ENCODE measurements around the gene TNP2.

TNP2 gene

GRCh38 chr16:11306997-11307638, 38.0 kb upstream of the TNP2 start:
- no peak overlapping the region for H3K4me3 ChIP-seq (ENCODE audit: low read depth, low read length)
- no peak for DNase-seq (ENCODE audit: low read depth)
- TF ChIP-seq CTCF (IDR thresholded peaks at IDR 0.05; ENCODE audit: control insufficient read depth, extremely low read depth, insufficient read depth) = no peak

GRCh38 chr16:11306381-11306780, 37.3 kb upstream of the TNP2 start:
- TF ChIP-seq CTCF (IDR thresholded peaks at IDR 0.05; ENCODE audit: control insufficient read depth, extremely low read depth, insufficient read depth) = no peak
- no peak for DNase-seq (ENCODE audit: low read depth)
- H3K4me3 ChIP-seq (ENCODE audit: low read depth, low read length) = no peak overlapping the region

DNA sequence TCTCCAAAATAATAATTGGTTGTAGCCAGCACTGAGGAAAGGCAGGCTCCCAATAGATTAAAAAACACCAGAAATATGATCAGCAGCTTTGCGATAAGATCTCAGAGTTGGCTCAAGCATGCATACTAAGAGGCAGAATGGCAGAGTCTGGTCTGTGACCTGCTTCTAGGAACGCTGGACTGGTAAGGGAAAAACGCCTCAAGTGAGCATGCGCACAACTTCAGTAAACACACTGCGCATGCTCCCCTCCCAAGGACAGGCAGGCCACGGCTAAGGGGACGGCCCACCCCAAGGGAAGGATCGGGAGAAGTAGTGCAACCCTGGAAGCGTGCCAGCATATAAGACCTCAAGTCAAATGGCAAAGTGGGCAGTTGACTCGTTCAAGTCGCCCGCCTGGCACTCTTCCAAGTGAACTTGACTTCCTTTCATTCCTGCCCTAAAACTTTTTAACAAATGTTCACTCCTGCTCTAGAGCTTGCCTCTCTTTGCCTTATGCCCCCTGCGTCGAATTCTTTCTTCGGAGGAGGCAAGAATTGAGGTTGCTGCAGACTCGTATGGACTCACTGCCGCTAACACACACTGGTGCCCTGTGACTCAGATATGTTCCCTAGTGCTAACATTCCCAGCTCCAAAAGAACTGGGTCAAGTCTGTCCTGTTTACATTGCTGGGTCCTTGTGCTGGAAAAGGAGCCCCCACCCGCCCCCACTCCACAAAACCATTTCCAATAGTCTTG, 34.4 kb upstream of the TNP2 start:
- H3K4me3 ChIP-seq (ENCODE audit: low read depth, low read length) = no peak overlapping the region
- peak; percentile 19 for DNase-seq (ENCODE audit: low read depth)
- no peak for TF ChIP-seq CTCF (IDR thresholded peaks at IDR 0.05; ENCODE audit: control insufficient read depth, extremely low read depth, insufficient read depth)

DNA sequence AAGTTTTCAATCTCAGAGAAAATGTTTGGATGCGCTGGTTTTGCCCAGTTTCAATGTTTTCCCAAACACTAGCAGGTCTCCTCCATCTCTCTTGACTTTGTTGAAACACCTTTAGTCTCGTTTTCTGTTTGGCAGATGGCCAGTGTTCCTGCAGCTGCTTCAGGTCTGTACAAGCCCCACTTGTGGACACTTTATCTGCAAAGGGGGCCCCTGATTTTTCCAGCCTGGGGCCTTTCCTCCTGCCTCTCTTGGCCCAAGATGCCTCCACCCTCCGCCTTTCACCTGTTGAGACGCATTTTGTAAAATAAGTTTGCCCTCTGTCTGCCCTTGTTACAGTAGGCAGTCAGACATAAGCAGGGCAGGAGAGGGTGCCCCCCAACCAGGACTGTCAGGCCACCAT, 33.9 kb upstream of the TNP2 start:
- no peak for DNase-seq (ENCODE audit: low read depth)
- H3K4me3 ChIP-seq (ENCODE audit: low read depth, low read length) = no peak overlapping the region
- TF ChIP-seq CTCF (IDR thresholded peaks at IDR 0.05; ENCODE audit: control insufficient read depth, extremely low read depth, insufficient read depth) = no peak

- TF ChIP-seq CTCF (IDR thresholded peaks at IDR 0.05; ENCODE audit: control insufficient read depth, extremely low read depth, insufficient read depth) = no peak
- no peak overlapping the region for H3K4me3 ChIP-seq (ENCODE audit: low read depth, low read length)
- no peak for DNase-seq (ENCODE audit: low read depth)
Measured at GRCh38 chr16:11301645-11302501, 32.7 kb upstream of the TNP2 start.

DNA sequence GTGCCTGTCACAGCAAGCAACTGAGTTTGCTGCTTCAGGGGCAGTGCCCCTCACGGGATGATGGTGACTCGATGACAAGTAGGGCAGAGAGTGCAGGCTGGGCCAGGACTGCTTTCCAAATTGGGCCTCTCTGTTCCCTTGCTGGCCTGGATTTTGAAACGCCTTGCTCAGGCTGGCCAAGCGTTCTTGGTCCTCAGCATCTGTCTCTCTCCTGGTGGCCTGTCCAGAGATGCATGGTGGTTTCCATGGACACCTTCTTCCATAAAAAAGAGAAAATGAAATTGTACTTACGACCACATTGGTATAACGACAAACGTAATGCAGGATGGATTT, 31.4 kb upstream of the TNP2 start:
- no peak overlapping the region for H3K4me3 ChIP-seq (ENCODE audit: low read depth, low read length)
- no peak for TF ChIP-seq CTCF (IDR thresholded peaks at IDR 0.05; ENCODE audit: control insufficient read depth, extremely low read depth, insufficient read depth)
- DNase-seq (ENCODE audit: low read depth) = no peak
